Measurements from ENCODE around the gene SULT1E1.
"Not testable (repeated sequence)": the region's sequence is repeated elsewhere in the genome, so short reads cannot be mapped to it uniquely, and the experiment has no call there.

SULT1E1 gene

DNA sequence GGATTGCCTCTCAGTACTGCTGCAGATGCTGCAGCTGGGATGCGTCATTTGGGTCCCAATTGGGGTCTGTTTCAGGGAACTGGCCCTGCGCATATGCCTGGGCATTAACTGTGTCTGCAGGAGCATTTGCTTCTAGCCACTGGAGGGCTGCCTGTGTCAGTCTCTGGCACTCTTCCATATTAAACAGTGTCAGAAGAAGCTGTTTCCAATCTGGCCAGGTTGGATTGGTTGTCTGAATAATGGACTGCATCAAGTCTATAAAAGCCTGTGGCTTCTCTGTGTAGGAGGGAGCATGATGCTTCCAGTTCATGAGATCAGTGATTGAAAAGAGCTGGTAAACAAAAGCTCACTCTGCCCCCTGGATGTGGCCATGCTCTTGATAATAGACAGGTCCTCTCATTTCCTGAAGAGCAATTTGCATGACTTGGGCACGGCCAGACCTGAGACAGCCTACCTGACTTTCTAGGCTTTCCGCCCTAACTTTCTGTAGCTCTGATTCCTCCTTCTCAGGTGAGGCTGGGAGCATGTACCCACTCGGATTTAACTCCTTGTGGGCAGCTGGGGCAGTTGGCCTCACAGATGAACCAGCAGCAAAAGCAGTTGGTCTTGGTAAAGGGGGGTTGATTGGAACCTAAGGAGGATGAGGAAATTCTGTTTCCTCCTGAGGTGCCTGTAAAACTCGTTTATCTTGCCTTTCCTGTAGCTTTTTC is 29.2 kb downstream of the SULT1E1 start:
- H3K4me3 ChIP-seq (ENCODE audit: low read depth, low read length), result no peak overlapping the region
- in situ Hi-C loops (cut with HindIII; ENCODE audit: low sequenced_read_pairs), result no loop called here
- TF ChIP-seq, protein P1, sequence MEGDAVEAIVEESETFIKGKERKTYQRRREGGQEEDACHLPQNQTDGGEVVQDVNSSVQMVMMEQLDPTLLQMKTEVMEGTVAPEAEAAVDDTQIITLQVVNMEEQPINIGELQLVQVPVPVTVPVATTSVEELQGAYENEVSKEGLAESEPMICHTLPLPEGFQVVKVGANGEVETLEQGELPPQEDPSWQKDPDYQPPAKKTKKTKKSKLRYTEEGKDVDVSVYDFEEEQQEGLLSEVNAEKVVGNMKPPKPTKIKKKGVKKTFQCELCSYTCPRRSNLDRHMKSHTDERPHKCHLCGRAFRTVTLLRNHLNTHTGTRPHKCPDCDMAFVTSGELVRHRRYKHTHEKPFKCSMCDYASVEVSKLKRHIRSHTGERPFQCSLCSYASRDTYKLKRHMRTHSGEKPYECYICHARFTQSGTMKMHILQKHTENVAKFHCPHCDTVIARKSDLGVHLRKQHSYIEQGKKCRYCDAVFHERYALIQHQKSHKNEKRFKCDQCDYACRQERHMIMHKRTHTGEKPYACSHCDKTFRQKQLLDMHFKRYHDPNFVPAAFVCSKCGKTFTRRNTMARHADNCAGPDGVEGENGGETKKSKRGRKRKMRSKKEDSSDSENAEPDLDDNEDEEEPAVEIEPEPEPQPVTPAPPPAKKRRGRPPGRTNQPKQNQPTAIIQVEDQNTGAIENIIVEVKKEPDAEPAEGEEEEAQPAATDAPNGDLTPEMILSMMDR (IDR thresholded peaks at IDR 0.05; ENCODE audit: low read depth, low read length, missing control alignments), result no peak
- DNase-seq (ENCODE audit: low read depth), result no peak

DNA sequence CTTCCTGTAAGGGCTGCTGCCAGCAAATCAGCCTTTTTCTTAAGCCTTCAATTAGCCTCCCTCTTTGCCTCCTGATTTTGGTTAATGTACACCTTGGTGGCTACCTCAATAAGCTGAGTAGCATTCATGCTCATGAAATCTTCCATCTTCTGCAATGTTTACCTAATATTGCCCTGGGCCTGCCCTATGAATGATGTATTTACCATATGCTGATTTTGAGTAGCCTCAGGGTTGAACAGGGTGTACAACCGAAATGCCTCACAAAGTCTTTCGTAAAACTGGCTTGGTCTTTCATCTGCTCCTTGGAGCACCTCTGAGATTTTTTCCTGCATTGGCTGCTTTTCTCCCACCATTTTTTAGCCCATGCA is 29.8 kb downstream of the SULT1E1 start:
- H3K4me3 ChIP-seq (ENCODE audit: low read depth, low read length), result no peak overlapping the region
- in situ Hi-C loops (cut with HindIII; ENCODE audit: low sequenced_read_pairs), result no loop called here
- TF ChIP-seq, protein P1 (IDR thresholded peaks at IDR 0.05; ENCODE audit: low read depth, low read length, missing control alignments), result no peak
- no peak for DNase-seq (ENCODE audit: low read depth)

DNA sequence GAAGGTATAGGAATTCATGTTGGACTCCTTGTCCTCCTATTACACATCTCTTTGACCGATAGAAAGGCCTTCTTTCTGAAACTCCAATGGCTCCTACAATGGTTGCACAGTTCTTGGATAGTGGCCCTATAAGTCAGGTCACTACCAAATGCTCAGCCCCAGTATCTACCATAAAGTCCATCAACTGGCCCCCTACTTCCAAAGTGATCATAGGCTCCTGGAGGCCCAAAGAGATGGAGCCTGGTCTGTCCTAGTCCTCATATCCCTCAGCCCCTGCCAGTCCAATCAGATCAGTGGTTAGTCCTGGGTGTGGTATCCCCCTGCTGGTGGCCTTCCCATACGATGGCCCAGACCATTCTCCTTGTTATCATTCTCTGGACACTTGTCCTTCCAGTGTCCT is 30.3 kb downstream of the SULT1E1 start:
- no peak overlapping the region for H3K4me3 ChIP-seq (ENCODE audit: low read depth, low read length)
- TF ChIP-seq, protein P1 (IDR thresholded peaks at IDR 0.05; ENCODE audit: low read depth, low read length, missing control alignments), result no peak
- in situ Hi-C loops (cut with HindIII; ENCODE audit: low sequenced_read_pairs), result no loop called here
- DNase-seq (ENCODE audit: low read depth), result no peak

DNA sequence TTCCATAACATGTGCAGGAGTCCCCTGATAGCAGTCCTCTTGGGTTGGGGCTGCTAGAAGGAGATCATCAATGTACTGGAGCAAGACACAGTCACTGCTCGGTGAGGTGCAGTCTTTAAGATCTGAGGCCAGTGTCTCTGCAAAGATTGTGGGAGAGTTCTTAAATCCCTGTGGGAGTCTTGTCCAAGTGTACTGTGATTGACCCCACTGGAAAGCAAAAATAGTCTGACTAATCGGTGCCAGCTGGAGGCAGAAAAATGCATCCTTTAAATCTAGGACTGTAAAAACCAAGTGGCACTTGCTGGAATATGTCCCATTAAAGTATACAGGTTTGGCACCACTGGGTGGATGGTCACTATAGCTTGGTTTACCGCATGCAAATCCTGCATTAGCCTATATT is 31.1 kb downstream of the SULT1E1 start:
- H3K4me3 ChIP-seq (ENCODE audit: low read depth, low read length), result no peak overlapping the region
- TF ChIP-seq, protein P1 (IDR thresholded peaks at IDR 0.05; ENCODE audit: low read depth, low read length, missing control alignments), result no peak
- no peak for DNase-seq (ENCODE audit: low read depth)
- in situ Hi-C loops (cut with HindIII; ENCODE audit: low sequenced_read_pairs), result no loop called here

DNA sequence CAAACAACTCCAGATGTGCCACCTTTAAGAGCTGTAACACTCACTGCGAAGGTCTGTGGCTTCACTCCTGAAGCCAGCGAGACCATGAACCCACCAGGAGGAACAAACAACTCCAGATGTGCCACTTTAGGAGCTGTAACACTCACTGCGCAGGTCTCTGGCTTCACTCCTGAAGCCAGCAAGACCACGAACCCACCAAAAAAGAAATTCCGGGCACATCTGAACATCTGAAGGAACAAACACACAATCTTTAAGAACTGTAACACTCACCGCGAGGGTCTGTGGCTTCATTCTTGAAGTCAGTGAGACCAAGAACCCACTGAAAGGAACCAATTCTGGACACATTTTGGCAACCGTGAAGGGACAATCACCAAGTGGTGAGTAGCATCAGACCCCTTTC is 34.9 kb downstream of the SULT1E1 start:
- in situ Hi-C loops (cut with HindIII; ENCODE audit: low sequenced_read_pairs); DNase-seq (ENCODE audit: low read depth); H3K4me3 ChIP-seq (ENCODE audit: low read depth, low read length): not testable (repeated sequence)

DNA sequence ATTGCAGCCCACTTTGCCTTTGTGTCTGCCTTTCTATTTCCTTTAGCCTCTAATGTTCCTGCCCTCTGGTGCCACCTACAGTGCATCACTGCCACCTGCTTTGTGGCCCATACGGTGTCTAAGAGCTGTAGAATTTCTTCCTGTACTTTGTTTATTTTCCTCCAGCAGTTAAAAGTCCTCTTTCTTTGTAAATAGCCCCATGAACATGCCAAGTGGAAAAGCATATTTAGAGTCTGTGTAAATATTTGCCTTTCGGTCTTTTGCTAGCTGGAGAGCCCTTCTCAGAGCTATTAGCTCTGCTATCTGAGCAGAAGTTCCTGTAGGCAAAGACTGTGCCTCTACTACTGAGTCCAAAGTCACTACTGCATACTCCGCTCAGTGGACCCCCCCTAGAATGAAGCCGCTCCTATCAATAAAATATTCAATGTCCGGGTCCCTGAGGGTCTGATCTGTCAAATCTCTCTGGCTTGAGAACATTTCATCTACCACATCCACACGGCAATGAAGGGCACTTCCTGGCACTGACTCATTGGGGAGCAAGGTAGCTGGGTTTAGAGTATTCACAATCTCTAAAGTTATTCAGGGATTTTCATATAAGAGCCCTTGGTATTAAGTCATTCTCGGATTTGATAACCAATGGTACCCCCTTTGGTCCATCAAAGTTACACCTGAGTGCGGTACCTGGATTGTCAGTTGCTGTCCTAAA is 36.3 kb downstream of the SULT1E1 start:
- DNase-seq (ENCODE audit: low read depth), result no peak
- TF ChIP-seq, protein P1 (IDR thresholded peaks at IDR 0.05; ENCODE audit: low read depth, low read length, missing control alignments), result peak; percentile 31
- H3K4me3 ChIP-seq (ENCODE audit: low read depth, low read length), result no peak overlapping the region
- in situ Hi-C loops (cut with HindIII; ENCODE audit: low sequenced_read_pairs), result no loop called here

DNA sequence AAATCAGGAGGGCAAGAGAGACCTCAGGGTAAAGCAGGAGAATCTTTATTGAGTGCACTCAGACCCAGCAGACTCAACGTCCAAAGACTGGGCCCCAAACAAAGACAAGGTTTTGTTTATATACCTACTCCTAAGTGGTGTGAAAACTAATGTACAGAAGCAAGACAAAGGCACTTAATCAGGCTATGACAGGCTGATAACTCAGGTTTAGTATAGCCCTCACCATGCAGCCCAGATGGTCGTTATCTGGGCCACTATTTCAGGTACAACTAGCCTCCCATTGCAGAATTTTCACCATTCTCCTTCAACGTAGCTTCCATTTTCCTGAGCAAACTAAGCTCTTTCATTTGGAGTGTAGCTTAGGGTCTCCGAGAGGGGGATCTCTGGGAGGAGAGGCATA is 36.9 kb downstream of the SULT1E1 start:
- TF ChIP-seq, protein P1 (IDR thresholded peaks at IDR 0.05; ENCODE audit: low read depth, low read length, missing control alignments), result no peak
- no peak overlapping the region for H3K4me3 ChIP-seq (ENCODE audit: low read depth, low read length)
- in situ Hi-C loops (cut with HindIII; ENCODE audit: low sequenced_read_pairs), result no loop called here
- no peak for DNase-seq (ENCODE audit: low read depth)

All from astrocyte of the cerebellum (primary cell).